ENCODE results near the gene ZNF655.

The ZNF655 gene

DNA sequence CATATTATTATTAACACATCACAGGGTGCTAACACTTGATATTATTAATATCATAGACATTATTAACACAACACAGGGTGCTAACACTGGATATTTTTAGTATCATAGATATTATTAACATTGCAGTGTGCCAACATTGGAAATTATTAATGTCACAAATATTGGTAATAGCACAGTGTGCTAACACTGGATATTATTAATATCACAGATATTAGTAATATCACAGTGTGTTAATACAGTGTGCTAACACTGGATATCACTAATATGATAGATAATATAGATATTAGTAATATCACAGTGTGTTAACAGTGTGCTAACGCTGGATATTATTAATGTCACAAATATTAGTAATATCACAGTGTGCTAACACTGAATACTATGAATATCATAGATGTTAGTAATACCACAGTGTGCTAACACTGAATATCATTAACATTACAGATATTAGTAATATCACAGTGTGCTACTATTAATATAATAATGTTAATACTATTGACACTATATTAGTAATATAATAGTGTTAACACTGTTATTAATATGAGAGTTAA lies 38.0 kb downstream of the ZNF655 start:
- FAIRE-seq = no peak
- no peak for DNase-seq (ENCODE audit: insufficient read length, low spot score)
- no peak for TF ChIP-seq CTCF (IDR thresholded peaks at IDR 0.05; ENCODE audit: insufficient read depth, missing control alignments)

DNA sequence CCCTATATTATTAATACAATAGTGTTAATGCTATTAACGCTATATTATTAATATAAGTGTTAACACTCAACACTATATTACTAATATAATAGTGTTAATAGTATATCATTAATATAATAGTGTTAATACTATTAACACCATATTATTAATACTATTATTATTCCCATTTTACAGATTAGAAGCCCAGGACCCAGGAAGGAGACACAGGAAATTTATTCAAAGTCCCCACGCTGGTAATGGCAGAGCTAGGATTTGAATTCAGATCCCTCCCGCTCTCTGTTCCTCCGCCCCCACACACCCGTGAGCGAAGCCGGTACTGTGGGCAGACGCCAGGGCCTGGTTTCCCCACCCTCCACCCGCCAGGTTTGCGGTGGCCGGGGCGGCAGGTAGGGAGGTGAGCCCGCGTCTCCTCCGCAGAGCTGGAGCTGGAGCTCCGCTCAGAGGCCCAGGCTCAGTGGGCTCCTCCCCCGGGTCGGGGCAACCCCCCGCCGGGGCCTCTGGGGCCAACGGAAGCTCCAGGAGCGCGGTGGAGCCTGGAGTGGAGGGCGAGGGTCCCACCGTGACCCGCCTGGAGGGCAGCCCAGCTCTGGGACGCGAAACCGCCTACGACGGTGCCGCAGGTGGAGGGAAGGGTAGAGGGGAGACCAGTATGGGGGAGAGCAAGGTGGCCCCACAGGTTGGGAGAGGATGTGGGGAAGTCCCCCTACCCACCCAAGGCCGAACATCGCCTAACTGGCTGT lies 39.5 kb downstream of the ZNF655 start, which contains the start of gene TMEM225B:
Gene TMEM225B, plus strand, starts transcription at position 506 of the 740 bp plus-strand sequence. CDS start 6,122 bp downstream, outside the sequence.
- no peak for TF ChIP-seq CTCF (IDR thresholded peaks at IDR 0.05; ENCODE audit: insufficient read depth, missing control alignments)
- FAIRE-seq (no peak), DNase-seq (ENCODE audit: insufficient read length, low spot score) (no peak)

DNA sequence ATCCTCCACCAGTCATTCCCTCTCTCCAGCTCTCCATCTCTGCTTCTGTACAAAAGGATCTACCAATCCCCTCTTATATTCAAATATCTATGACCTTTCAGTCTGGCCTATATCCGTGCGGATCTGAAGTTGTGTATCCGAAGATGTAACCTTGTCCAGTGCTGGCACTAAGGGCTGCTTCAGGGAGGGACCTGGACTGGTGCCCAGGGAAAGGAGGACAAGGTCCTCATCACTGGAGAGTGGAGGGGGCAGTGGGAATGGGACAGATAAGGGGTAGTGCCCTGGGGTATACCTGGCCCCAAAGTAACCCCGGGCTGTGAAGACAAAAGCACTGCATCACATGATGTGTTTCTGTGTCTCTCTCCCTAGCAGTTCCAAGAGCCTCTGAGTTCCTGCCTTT lies 41.4 kb downstream of the ZNF655 start:
- DNase-seq (ENCODE audit: insufficient read length, low spot score) (no peak), FAIRE-seq (no peak)
- no peak for TF ChIP-seq CTCF (IDR thresholded peaks at IDR 0.05; ENCODE audit: insufficient read depth, missing control alignments)

DNA sequence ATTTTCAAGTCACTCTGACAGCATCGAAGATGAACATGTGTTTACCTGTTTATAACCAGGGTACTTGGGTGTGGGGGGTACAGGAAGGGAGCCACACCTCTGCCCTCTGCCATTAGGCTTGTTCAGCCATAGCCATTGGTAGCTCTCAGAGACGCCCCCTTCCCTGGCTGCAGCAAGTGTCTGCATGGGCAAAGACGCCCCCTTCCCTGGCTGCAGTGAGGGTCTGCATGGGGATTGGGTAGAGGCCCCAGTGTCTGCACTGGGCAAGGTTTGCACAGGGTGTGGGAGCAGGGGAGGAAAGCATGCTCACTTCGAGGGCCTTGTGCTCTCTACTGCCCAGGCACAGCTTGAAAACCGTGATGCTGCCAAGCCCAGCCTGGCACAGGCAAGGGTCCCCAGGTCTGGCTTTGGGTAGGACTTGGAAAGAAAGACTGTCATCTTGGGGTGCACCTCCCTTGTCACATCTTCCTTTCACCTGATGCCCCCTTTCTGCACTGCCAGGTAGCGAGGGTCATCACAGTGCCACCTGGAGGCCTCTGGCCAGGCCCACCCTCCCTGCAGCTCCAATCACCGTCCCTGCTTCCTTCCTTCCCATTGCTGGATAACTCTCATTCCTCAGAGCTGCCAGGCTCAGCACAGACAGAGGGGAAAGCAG lies 43.3 kb downstream of the ZNF655 start:
- FAIRE-seq = no peak
- no peak for TF ChIP-seq CTCF (IDR thresholded peaks at IDR 0.05; ENCODE audit: insufficient read depth, missing control alignments)
- DNase-seq (ENCODE audit: insufficient read length, low spot score) = no peak

- FAIRE-seq (no peak), DNase-seq (ENCODE audit: insufficient read length, low spot score) (no peak)
These were observed 47.1 kb downstream of the ZNF655 start for GRCh38 chr7:99605527-99605926.

DNA sequence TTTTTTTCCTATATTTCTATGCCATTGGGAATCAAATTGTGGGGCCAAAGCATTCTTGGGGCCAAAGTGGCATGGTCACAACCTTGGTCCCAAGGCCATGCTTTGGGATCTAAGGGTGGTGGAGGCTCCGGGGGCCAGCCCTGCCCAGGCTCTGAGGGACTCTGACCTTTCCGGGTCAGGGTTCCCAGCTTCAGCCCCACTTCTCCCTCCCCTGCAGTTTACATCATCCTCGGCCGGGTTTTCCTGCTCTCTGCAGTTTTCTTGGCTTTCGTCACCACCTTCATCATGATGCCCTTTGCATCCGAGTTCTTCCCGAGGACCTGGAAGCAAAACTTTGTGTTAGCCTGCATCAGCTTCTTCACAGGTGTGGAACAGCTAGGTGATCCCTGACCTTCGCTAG lies 48.1 kb downstream of the ZNF655 start:
- no peak for TF ChIP-seq CTCF (IDR thresholded peaks at IDR 0.05; ENCODE audit: insufficient read depth, missing control alignments)
- FAIRE-seq (no peak), DNase-seq (ENCODE audit: insufficient read length, low spot score) (no peak)

More at GRCh38 chr7:99605527-99605926, 47.1 kb downstream of the ZNF655 start:
- no peak for TF ChIP-seq CTCF (IDR thresholded peaks at IDR 0.05; ENCODE audit: insufficient read depth, missing control alignments)

- no peak for TF ChIP-seq CTCF (IDR thresholded peaks at IDR 0.05; ENCODE audit: insufficient read depth, missing control alignments)
- DNase-seq (ENCODE audit: insufficient read length, low spot score) (no peak), FAIRE-seq (no peak)
These were observed 49.1 kb downstream of the ZNF655 start for GRCh38 chr7:99607548-99607947.
